ENCODE measurements around the gene PGAM5.

The PGAM5 gene

GRCh38 chr12:132771126-132771838 is 60.6 kb downstream of the PGAM5 start:
- peaks cover 65% of the 10 kb centered on the region for H3K36me3 ChIP-seq (ENCODE audit: control insufficient read depth, insufficient read depth, low read length)
- H3K9ac ChIP-seq (ENCODE audit: low read length) = no peak overlapping the region
- H3K4me1 ChIP-seq (ENCODE audit: control insufficient read depth, insufficient read depth, low read length) = no peaks in the 10 kb centered on the region
- H3K27ac ChIP-seq (ENCODE audit: low read depth, low read length) = no peak overlapping the region
- no peak overlapping the region for H3K4me3 ChIP-seq (ENCODE audit: low read depth, low read length)
- H3K27me3 ChIP-seq (ENCODE audit: control insufficient read depth, insufficient read depth, low read length) = no peaks in the 10 kb centered on the region
- no peaks in the 10 kb centered on the region for H3K9me3 ChIP-seq (ENCODE audit: control insufficient read depth, insufficient read depth, low read depth, low read length)

Measured in HUES6 (cell line).